ENCODE measurements around the gene PALLD. TPM values are rescaled to one million over a fixed set of nuclear protein-coding genes. Genes with fewer than 3 reads are reported as not detected.

The PALLD gene
- total RNA-seq, 2 donors from 2014 or later, result 72.1 to 195 TPM

DNA sequence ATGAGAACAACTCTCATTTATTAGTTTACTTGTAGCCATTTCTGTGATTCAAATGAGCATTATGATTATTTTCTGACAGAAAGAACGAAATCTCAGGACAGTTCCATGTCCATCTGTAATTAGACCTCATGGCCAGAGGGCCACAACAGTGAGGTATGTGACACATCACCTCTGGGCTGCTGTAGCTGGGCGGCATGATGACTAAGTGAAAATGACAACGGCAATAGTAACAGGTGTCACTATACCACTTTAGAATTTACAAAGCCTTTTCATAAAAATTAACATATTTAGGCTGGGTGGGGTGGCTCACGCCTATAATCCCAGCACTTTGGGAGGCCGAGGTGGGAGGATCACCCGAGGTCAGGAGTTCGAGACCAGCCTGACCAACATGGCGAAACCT lies 260.6 kb downstream of the PALLD start:
- no peak for TF ChIP-seq CTCF (IDR thresholded peaks at IDR 0.05)
- H3K9me3 ChIP-seq, result no peaks in the 10 kb centered on the region
- H3K4me3 ChIP-seq, result no peak overlapping the region
- H3K27me3 ChIP-seq, result no peaks in the 10 kb centered on the region
- no peaks in the 10 kb centered on the region for H3K36me3 ChIP-seq
- H3K9ac ChIP-seq (ENCODE audit: low read depth in 2 of 2, low read length in 2 of 2), result no peak overlapping the region
- intact Hi-C loops (cut with DNase I), result no loop called here
- no peak overlapping the region for H3K27ac ChIP-seq
- DNase-seq, result no peak
- no peaks in the 10 kb centered on the region for H3K4me1 ChIP-seq

DNA sequence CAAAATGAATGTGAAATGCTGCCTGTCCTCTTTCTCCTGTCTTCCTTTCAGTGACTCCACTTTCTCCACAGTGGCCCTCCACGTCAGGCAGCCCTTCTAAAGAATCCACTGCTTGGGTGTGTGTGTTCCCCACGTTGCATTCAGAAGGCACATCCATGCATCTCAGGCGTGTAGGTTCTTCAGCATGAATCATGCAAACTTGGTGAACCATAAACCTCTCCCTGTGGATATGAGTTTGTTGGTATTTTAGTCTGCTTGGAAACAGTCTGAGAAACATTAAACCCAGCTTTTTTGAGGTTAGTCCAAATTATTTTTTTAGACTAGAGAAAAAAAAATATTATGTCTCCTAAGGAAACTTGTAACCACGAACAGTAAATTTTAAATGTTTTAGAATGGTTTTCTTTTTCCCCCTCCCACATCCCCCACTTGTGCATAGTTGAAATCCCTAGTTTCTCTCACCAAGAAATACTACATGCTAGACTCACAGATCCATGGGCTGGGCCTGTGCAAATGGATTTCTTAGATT lies 261.6 kb downstream of the PALLD start:
- Histone ChIP-seq H3K9me3 (no peaks in the 10 kb centered on the region), H3K27ac (no peak overlapping the region), H3K4me3 (no peak overlapping the region), H3K27me3 (no peaks in the 10 kb centered on the region), H3K9ac (ENCODE audit: low read depth in 2 of 2, low read length in 2 of 2) (no peak overlapping the region), H3K36me3 (no peaks in the 10 kb centered on the region), H3K4me1 (no peaks in the 10 kb centered on the region)
- DNase-seq, result no peak
- TF ChIP-seq CTCF (IDR thresholded peaks at IDR 0.05), result no peak
- intact Hi-C loops (cut with DNase I), result no loop called here

DNA sequence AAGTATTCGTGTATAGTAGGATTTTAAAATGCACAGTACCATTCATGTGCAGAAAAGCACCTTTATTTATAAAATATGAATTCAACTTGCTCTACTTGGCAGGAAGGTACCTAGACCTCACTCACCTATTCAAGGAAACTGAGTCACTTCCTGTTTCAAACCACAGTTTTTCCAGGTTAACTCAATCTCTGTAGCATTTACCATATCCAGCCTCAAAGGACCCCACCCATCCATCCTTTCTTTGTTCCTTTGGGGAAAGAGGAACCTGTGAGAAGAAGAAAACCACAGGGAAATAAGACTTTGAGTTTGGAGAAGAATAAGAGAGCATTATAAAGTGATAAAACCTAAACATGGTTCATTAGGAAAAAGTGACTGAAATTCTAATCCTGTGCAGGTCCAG lies 262.5 kb downstream of the PALLD start:
- H3K27ac ChIP-seq, result no peak overlapping the region
- TF ChIP-seq CTCF (IDR thresholded peaks at IDR 0.05), result no peak
- intact Hi-C loops (cut with DNase I), result no loop called here

DNA sequence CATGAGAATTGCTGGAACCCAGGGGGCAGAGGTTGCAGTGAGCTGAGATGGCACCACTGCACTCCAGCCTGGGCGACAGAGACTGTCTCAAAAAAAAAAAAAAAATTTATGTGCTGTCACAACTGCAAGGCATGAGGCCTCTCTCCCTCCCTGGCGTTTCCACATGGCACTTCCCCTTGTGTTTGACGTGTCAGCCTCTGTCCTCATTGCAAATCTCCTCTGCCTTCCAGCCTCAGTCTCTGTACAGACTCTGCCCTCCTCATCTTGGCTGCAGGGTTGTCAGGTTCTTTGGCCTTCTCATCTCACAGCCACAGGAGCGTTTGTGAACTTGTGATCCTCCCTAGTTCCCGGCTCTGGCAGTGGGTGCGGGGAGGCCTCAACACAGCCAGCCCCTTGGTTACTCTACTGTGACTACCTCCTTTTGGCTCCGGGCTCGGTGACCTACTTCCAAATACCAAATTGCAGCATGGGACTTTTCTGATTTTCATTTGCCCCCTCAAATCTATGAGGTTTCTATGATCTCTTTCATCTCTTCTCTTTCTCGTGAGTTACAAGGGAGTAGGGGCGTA lies 263.2 kb downstream of the PALLD start:
- no peak overlapping the region for H3K4me3 ChIP-seq
- no peaks in the 10 kb centered on the region for H3K27me3 ChIP-seq
- no peak for TF ChIP-seq CTCF (IDR thresholded peaks at IDR 0.05)
- no peak overlapping the region for H3K27ac ChIP-seq
- intact Hi-C loops (cut with DNase I), result no loop called here
- H3K4me1 ChIP-seq, result no peaks in the 10 kb centered on the region
- no peaks in the 10 kb centered on the region for H3K9me3 ChIP-seq
- no peaks in the 10 kb centered on the region for H3K36me3 ChIP-seq
- no peak for DNase-seq
- no peak overlapping the region for H3K9ac ChIP-seq (ENCODE audit: low read depth in 2 of 2, low read length in 2 of 2)

More for the DNA sequence above, 262.5 kb downstream of the PALLD start:
- Histone ChIP-seq H3K9ac (ENCODE audit: low read depth in 2 of 2, low read length in 2 of 2) (no peak overlapping the region), H3K9me3 (no peaks in the 10 kb centered on the region), H3K36me3 (no peaks in the 10 kb centered on the region), H3K27me3 (no peaks in the 10 kb centered on the region), H3K4me3 (no peak overlapping the region), H3K4me1 (no peaks in the 10 kb centered on the region)
- no peak for DNase-seq

DNA sequence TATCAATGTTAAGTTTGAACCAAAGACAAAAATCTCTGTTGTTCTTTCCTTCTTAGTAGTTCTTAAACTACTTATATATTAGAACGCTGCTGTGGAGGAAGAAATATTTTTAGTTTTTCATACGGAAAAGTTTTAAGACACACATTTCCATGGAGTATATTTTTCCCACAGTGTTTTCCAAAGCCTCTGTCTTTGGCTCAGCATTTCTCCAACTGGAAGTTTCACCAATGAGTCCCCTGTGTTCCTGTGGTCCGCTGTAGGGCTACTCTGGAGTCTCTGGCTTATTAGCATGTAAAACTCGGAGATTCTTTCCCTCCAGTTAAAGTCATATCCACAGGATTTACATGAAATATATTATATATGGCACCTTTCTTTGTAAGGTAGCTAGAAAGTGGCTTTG lies 264.2 kb downstream of the PALLD start:
- no peaks in the 10 kb centered on the region for H3K36me3 ChIP-seq
- no peak for DNase-seq
- H3K9me3 ChIP-seq, result no peaks in the 10 kb centered on the region
- H3K9ac ChIP-seq (ENCODE audit: low read depth in 2 of 2, low read length in 2 of 2), result no peak overlapping the region
- H3K27ac ChIP-seq, result no peak overlapping the region
- intact Hi-C loops (cut with DNase I), result no loop called here
- no peaks in the 10 kb centered on the region for H3K4me1 ChIP-seq
- TF ChIP-seq CTCF (IDR thresholded peaks at IDR 0.05), result no peak
- H3K4me3 ChIP-seq, result no peak overlapping the region
- H3K27me3 ChIP-seq, result no peaks in the 10 kb centered on the region

Measured in colonic mucosa (tissue), 4 donors.